Activated naive CD8-positive, alpha-beta T cell treated with anti-CD3 and anti-CD28 coated beads, Interleukin-2, amount 50 U/mL, for 16 hours (primary cell): Measurements from ENCODE around the gene CDC42EP5.
"Not testable (repeated sequence)": the region's sequence is repeated elsewhere in the genome, so short reads cannot be mapped to it uniquely, and the experiment has no call there.

ENCODE experiments used
- DNase-seq: peaks from one replicate; pipeline ENCODE4 v3.0.0-alpha.2; 2020; ENCODE audit warnings: low read depth, low spot score

CDC42EP5 gene

GRCh38 chr19:54489766-54490165 is 16.7 kb upstream of the CDC42EP5 start:
- no peak for DNase-seq

- DNase-seq = no peak
Measured at GRCh38 chr19:54489341-54489740, 16.2 kb upstream of the CDC42EP5 start.

DNA sequence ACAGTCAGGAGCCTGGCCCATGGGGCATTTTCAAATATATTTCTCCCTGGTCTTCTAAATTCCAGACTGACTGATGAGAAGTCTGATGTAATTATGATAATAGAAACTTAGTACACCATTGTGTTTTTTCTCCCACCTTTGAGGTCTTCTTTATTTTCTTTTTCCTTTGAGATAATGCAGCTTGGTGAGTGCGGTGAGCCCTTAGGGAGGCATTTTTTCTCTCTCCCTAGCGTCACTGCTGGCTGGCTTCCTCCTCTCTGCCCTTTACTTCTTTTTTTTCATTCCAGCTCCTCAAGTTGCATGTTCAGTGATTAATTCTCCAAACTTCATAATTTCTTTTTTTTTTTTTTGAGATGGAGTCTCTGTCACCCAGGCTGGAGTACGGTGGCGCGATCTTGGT is 12.8 kb upstream of the CDC42EP5 start:
- no peak for DNase-seq

- no peak for DNase-seq
Measured at GRCh38 chr19:54484451-54484850, 11.4 kb upstream of the CDC42EP5 start.

GRCh38 chr19:54482889-54483288 is 9.8 kb upstream of the CDC42EP5 start:
- no peak for DNase-seq

GRCh38 chr19:54481326-54481930 is 8.3 kb upstream of the CDC42EP5 start:
- DNase-seq = no peak

DNA sequence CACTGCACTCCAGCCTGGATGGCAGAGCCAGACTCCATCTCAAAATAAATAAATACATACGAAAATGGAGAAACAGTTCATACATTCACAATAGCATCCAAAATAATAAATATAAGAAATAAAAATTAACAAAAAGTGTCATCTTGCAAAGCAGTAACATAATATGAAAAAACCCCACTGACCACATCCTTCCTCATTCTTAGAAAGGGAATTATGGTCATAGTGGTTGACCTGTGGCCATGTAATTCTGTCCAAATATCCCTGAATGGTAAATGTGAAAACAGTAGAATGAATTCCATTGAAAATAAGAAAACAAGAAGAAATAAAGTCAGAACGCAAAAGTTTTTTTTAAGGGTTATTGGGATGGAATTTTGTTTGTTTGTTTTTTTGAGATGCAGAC is 7.0 kb upstream of the CDC42EP5 start:
- DNase-seq = no peak

GRCh38 chr19:54478677-54479266 is 5.7 kb upstream of the CDC42EP5 start:
- no peak for DNase-seq

DNA sequence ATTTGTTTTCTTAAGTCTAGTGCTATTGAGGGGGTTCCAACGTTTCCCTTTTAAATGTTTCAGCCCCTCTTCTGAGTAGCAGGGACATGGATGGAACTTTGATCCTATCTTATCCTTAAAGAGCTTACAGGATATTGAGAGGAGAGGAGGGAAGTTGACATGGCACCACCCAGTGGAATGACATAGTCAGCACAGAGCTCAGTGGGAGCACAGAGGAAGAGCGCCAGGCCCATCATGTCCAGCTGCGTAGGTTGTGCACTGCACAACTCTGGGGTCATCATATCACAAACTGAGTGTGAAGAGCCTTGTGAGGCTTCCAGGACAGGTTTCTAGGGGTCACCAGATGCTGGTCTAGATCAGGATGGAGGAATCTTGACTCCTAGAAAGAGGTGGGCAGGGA is 4.6 kb upstream of the CDC42EP5 start:
- DNase-seq = no peak

- no peak for DNase-seq
Measured at GRCh38 chr19:54475706-54476105, 2.6 kb upstream of the CDC42EP5 start.

DNA sequence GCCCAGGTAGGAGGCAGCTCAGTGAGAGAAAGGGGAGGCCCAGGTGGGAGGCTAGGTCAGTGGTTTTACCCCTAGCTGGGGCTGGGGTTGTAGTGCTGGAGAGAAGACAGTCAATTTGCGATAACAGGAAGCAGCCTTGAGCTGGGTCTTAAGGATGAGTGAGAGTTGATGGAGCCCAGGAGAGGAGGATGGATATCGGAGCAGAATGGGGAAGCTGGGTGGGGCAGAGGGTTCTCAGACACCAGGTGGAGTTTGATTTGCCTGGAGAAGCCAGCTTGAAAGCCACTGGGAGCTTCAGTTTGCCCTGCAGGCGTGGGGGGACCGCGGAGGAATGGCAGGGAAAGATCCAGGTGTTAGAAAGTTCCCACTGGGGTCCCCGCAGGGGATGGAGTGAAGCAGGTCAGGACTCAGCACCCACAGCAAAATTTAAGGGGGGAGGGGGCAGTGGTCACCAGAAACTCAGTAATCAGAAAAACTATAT is 836 bp upstream of the CDC42EP5 start:
- DNase-seq = no peak

DNA sequence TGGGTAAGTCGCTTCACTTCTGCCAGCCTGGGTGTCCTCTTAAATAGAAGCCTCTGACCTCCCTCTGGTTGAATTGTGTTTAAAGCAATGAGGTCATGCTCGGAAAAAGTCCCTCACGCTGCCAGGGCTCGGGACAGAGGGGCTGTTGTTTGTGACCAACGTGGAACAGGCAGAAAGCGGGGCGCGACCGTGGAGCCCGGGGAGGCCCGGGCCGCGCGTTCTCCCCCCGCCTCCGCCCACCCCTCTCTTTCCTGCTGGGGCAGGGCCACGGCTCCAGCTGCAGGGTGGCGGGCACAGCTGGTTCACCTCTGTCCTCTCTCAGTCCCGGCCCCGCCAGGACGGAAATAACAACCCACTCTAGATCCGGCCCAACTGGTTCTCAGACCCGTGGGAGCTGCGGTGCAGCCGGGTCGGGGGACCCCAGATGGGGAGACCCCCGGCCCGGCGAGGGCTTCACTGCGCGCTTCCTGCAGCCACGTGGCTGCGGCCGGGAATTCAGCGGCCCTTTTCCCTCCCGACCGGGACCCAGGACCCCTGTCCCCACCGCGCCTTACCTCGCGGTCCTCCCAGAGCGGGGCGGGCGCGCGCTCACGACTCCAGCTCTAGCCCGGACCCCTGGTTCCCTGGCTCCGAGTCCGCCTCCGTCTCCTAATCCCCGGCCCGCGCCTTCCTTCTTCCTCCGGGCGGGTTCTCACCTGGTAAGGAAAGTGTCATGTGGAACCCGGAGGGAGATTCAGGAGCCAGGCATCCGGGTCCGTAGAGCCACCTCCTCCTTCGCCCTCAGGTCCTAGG is 1.9 kb downstream of the CDC42EP5 start:
- DNase-seq = no peak

DNA sequence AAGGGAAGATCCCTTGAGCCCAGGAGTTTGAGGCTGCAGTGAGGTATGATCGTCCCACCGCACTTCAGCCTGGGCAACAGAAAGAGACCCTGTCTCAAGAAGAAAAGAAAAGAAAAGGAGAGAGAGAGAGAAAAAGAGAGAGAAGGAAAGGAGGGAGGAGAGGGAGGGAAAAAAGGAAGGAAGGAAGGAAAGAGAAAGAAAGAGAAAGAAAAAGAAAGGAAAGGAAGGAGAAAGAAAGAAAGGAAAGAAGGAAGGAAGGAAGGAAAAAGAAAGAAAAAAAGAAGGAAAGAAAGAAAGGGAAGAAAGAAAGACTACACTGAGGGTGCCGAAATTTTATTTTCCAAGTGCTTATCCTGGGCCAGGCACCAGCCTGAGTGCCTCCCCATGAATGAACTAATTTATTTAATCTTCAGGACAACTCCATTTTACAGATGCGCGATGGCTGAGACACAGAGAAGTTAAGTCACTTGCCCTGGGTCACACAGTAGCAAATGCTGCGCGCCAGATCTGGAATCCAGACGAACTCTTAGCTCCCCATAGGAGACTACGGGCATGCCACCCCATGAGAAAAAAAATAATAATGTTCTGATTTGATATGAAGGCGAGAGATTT is 2.7 kb downstream of the CDC42EP5 start:
- DNase-seq = no peak

- no peak for DNase-seq
Measured at GRCh38 chr19:54469496-54469934, 3.6 kb downstream of the CDC42EP5 start.

DNA sequence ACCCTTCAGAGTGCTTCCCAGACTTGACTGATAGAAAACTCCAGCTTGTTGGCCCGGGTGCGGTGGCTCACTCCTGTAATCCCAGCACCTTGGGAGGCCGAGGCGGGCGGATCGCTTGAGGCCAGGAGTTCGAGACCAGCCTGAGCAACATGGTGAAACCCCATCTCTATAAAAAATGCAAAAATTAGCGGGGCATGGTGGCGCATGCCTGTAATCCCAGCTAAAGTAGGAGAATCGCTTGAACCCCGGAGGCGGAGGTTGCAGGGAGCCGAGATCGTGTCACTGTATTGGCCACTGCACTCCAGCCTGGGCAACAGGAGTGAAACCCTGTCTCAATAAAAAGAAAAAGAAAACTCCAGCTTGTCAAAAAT is 7.0 kb downstream of the CDC42EP5 start:
- not testable (repeated sequence) for DNase-seq

DNA sequence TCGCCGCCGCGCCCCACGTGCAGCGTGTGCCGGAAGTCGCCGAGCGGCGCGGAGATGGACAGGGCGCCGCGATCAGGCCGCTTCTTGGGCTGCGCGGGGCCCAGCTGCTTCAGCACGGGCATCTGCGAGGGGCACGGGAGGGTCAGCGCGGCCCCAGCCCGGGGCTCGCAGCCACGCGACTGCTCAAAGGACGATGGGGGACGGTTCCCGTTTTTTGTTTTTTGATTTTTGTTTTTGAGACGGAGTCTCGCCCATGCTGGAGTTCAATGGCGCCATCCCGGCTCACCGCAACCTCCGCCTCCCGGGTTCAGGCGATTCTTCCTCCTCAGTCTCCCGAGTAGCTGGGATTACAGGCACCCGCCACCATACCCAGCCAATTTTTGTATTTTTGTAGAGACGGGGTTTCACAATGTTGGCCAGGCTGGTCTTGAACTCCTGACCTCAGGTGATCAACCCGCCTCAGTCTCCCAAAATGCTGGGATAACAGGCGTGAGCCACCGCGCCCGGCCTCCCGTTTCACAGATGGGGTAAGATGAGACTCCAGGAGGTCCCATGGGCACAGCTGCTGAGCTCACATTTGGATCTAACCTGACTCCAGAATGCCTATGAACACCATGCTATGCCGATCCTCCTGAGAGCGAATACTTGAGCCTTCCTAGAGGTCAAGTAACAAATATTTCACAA is 7.5 kb downstream of the CDC42EP5 start:
- DNase-seq = no peak

GRCh38 chr19:54464630-54465425 is 8.3 kb downstream of the CDC42EP5 start:
- DNase-seq = peak; percentile 40

GRCh38 chr19:54464044-54464629 is 9.0 kb downstream of the CDC42EP5 start:
- DNase-seq = peak; percentile 49

DNA sequence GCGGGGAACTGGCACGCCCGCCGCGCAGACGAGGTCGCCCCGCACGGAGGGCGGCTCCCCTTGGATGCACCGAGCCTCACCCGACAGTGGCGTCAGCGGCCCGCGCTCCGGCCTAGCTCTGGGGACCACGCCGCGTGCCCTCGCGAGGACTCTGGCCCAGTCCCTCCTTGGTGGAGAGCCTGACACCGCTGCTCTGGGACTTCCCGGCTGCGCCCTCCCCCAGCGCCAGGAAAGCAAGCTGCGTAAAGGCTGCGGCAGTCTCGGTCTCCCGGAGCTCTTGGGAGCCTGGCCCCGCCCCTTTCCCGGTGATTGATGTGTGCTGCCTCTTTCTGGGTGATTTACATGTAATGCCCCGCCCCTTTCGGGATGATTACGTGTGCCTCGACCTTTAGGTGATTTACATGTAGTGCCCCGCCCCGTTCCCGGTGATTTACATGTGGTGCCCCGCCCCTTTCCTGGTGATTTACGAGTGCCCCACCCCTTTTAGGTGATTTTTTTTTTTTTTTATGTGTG is 9.5 kb downstream of the CDC42EP5 start, which contains the start of gene LENG9:
Gene LENG9, minus strand, starts transcription at position 248 of the 513 bp plus-strand sequence. CDS start 252 bp downstream, outside the sequence.
- peak; percentile 89 for DNase-seq
